ENCODE results near the gene TPCN1. TPM values are rescaled to one million over a fixed set of nuclear protein-coding genes. Genes with fewer than 3 reads are reported as not detected.

Gene TPCN1
- polyA plus RNA-seq, 4 donors = 12.2 to 70.2 (median 34.4) TPM

DNA sequence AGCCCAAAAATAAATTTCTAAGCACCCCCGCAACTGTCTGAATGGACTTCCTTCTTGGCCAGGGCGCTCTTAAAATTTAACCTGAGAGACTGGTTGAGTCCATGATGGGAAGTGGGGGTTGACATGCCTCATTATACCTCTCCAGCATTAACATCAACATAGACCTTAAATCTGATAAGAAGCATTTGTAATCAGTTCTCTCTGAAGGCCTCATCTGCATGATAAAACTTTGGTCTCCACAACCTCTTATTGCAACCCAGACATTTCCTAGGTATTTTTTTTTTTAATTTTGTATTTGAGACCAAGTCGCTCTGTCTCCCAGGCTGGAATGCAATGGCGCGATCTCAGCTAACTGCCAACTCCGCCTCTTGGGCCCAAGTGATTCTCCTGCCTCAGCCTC is 124.1 kb downstream of the TPCN1 start:
- H3K27me3 ChIP-seq (ENCODE audit: control insufficient read depth in 3 of 3, insufficient read depth in 3 of 3, low read length in 3 of 3) = peaks cover 0 to 4% (median 0%) of the 10 kb centered on the region in 3 donors
- H3K4me1 ChIP-seq (ENCODE audit: control insufficient read depth in 3 of 3, insufficient read depth in 2 of 3, low read depth in 1 of 3, low read length in 2 of 3) = no peaks in the 10 kb centered on the region
- DNase-seq (no peak), FAIRE-seq (no peak)
- no peaks in the 10 kb centered on the region for H3K9me3 ChIP-seq (ENCODE audit: control insufficient read depth in 2 of 2, insufficient read depth in 1 of 2, low read depth in 1 of 2, low read length in 1 of 2)
- H3K4me3 ChIP-seq (ENCODE audit: low read depth in 1 of 3, low read length in 3 of 3) = no peak overlapping the region
- H3K36me3 ChIP-seq (ENCODE audit: control insufficient read depth in 3 of 3, insufficient read depth in 2 of 3, low read depth in 1 of 3, low read length in 3 of 3) = no peaks in the 10 kb centered on the region
- no peak overlapping the region for H3K27ac ChIP-seq (ENCODE audit: low read depth in 1 of 3, low read length in 2 of 3)
- WGBS, 3 donors = 94 to 97% (median 95%) methylated on average over 6 of the region's 6 CpGs

- Histone ChIP-seq H3K27me3 (ENCODE audit: control insufficient read depth in 3 of 3, insufficient read depth in 3 of 3, low read length in 3 of 3) (peaks cover 0 to 4% (median 0%) of the 10 kb centered on the region in 3 donors), H3K27ac (ENCODE audit: low read depth in 1 of 3, low read length in 2 of 3) (no peak overlapping the region), H3K36me3 (ENCODE audit: control insufficient read depth in 3 of 3, insufficient read depth in 2 of 3, low read depth in 1 of 3, low read length in 3 of 3) (no peaks in the 10 kb centered on the region), H3K9me3 (ENCODE audit: control insufficient read depth in 2 of 2, insufficient read depth in 1 of 2, low read depth in 1 of 2, low read length in 1 of 2) (no peaks in the 10 kb centered on the region), H3K4me1 (ENCODE audit: control insufficient read depth in 3 of 3, insufficient read depth in 2 of 3, low read depth in 1 of 3, low read length in 2 of 3) (no peaks in the 10 kb centered on the region), H3K4me3 (ENCODE audit: low read depth in 1 of 3, low read length in 3 of 3) (no peak overlapping the region)
- FAIRE-seq = no peak
- 84 to 86% (median 86%) methylated on average over 5 of the region's 5 CpGs for WGBS, 3 donors
- DNase-seq = no peak
These were observed 125.1 kb downstream of the TPCN1 start for GRCh38 chr12:113346353-113346752.

- WGBS, 3 donors = 90 to 92% (median 91%) methylated on average over 3 of the region's 3 CpGs
- no peak for FAIRE-seq
- H3K4me3 ChIP-seq (ENCODE audit: low read depth in 1 of 3, low read length in 3 of 3) = no peak overlapping the region
These were observed 125.8 kb downstream of the TPCN1 start for GRCh38 chr12:113347107-113347506.

GRCh38 chr12:113347892-113348291 is 126.6 kb downstream of the TPCN1 start:
- H3K36me3 ChIP-seq (ENCODE audit: control insufficient read depth in 3 of 3, insufficient read depth in 2 of 3, low read depth in 1 of 3, low read length in 3 of 3) = no peaks in the 10 kb centered on the region
- DNase-seq (no peak), FAIRE-seq (no peak)
- no peak overlapping the region for H3K4me3 ChIP-seq (ENCODE audit: low read depth in 1 of 3, low read length in 3 of 3)
- peaks cover 0 to 4% (median 0%) of the 10 kb centered on the region in 3 donors for H3K27me3 ChIP-seq (ENCODE audit: control insufficient read depth in 3 of 3, insufficient read depth in 3 of 3, low read length in 3 of 3)
- no peaks in the 10 kb centered on the region for H3K4me1 ChIP-seq (ENCODE audit: control insufficient read depth in 3 of 3, insufficient read depth in 2 of 3, low read depth in 1 of 3, low read length in 2 of 3)
- H3K27ac ChIP-seq (ENCODE audit: low read depth in 1 of 3, low read length in 2 of 3) = no peak overlapping the region
- 69 to 86% (median 75%) methylated on average over 2 of the region's 2 CpGs for WGBS, 3 donors
- no peaks in the 10 kb centered on the region for H3K9me3 ChIP-seq (ENCODE audit: control insufficient read depth in 2 of 2, insufficient read depth in 1 of 2, low read depth in 1 of 2, low read length in 1 of 2)

More at GRCh38 chr12:113347107-113347506, 125.8 kb downstream of the TPCN1 start:
- no peak for DNase-seq
- Histone ChIP-seq H3K9me3 (ENCODE audit: control insufficient read depth in 2 of 2, insufficient read depth in 1 of 2, low read depth in 1 of 2, low read length in 1 of 2) (no peaks in the 10 kb centered on the region), H3K27me3 (ENCODE audit: control insufficient read depth in 3 of 3, insufficient read depth in 3 of 3, low read length in 3 of 3) (peaks cover 0 to 4% (median 0%) of the 10 kb centered on the region in 3 donors), H3K4me1 (ENCODE audit: control insufficient read depth in 3 of 3, insufficient read depth in 2 of 3, low read depth in 1 of 3, low read length in 2 of 3) (no peaks in the 10 kb centered on the region), H3K36me3 (ENCODE audit: control insufficient read depth in 3 of 3, insufficient read depth in 2 of 3, low read depth in 1 of 3, low read length in 3 of 3) (no peaks in the 10 kb centered on the region), H3K27ac (ENCODE audit: low read depth in 1 of 3, low read length in 2 of 3) (no peak overlapping the region)

Other genes starting within 250 kb of the TPCN1 start
- gene OAS2, start 242.9 kb upstream of the TPCN1 start, polyA plus RNA-seq = 1 to 10 TPM; 2.3 to 7.7 (median 2.7) TPM
- gene DTX1, start 164.7 kb upstream of the TPCN1 start, polyA plus RNA-seq = 1 to 10 TPM in 3 of 4 donors, under 1 TPM in 1; 0.45 to 4.8 (median 4.2) TPM
- under 1 TPM in 3 of 4 donors, not detected in 1; 0.16 to 0.81 (median 0.55) TPM for gene RASAL1, start 85.7 kb upstream of the TPCN1 start, polyA plus RNA-seq
- under 1 TPM in 2 of 4 donors, not detected in 2; 0.19 to 0.44 TPM for gene CFAP73, start 71.7 kb upstream of the TPCN1 start, polyA plus RNA-seq
- 10 to 100 TPM; 34.9 to 75.6 (median 51.8) TPM for gene DDX54, start 36.0 kb upstream of the TPCN1 start, polyA plus RNA-seq
- gene RITA1, start 35.7 kb upstream of the TPCN1 start, polyA plus RNA-seq = 10 to 100 TPM; 15.2 to 31.5 (median 19.7) TPM
- 10 to 100 TPM; 19.5 to 39.6 (median 31.3) TPM for gene SLC8B1, start 113.6 kb downstream of the TPCN1 start, polyA plus RNA-seq
- gene PLBD2, start 137.1 kb downstream of the TPCN1 start, polyA plus RNA-seq = 10 to 100 TPM in 2 of 4 donors, 1 to 10 TPM in 2; 2.2 to 32.4 (median 6.7) TPM
- gene SDS, start 182.4 kb downstream of the TPCN1 start, polyA plus RNA-seq = 1 to 10 TPM in 2 of 4 donors, under 1 TPM in 1, not detected in 1; 0.46 to 3.8 (median 1.3) TPM
- 10 to 100 TPM; 21.0 to 37.6 (median 25.1) TPM for gene SDSL, start 200.9 kb downstream of the TPCN1 start, polyA plus RNA-seq

Measured in small intestine (tissue), 7 donors.